SU-DHL-6 (cell line): ENCODE data around the gene SEZ6L2.

Experiments used
- H2AFZ ChIP-seq: fragments of 200-600 bp; sonication (generic); 2 replicates; pipeline ENCODE4 v1.6.1; 2014; ENCODE audit warnings: low read depth, mild to moderate bottlenecking, moderate library complexity, mixed read lengths, antibody characterized with exemption, low read length; ENCODE audit not compliant: severe bottlenecking
- H3F3A ChIP-seq: fragments of 200-600 bp; shearing (Covaris generic); 2 replicates; pipeline ENCODE4 v1.6.0; 2016; ENCODE audit warnings: antibody characterized with exemption, mild to moderate bottlenecking; ENCODE audit not compliant: insufficient read depth
- H3K27ac ChIP-seq: fragments of 200-600 bp; sonication (generic); 2 replicates; pipeline ENCODE4 v1.5.1; 2016; ENCODE audit warnings: low read depth, mild to moderate bottlenecking, low read length, moderate library complexity, mixed read lengths
- H3K27me3 ChIP-seq: fragments of 200-600 bp; sonication (generic), shearing (Covaris generic); 2 replicates; pipeline ENCODE4 v1.6.0; 2014; ENCODE audit warnings: mild to moderate bottlenecking, low read length
- H3K36me3 ChIP-seq: fragments of 200-600 bp; sonication (generic); 2 replicates; pipeline ENCODE4 v1.6.1; 2014; ENCODE audit warnings: mild to moderate bottlenecking, low read length, mixed read lengths
- H3K4me2 ChIP-seq: fragments of 300-600, 200-600 bp; shearing (Covaris generic), sonication (generic); 2 replicates; pipeline ENCODE4 v1.6.0; 2014; ENCODE audit warnings: low read length, low read depth, mild to moderate bottlenecking; ENCODE audit not compliant: poor library complexity, severe bottlenecking
- H3K4me3 ChIP-seq: fragments of 200-600 bp; sonication (generic); 2 replicates; pipeline ENCODE4 v1.5.1; 2014; ENCODE audit warnings: antibody characterized with exemption, low read length, mild to moderate bottlenecking, mixed read lengths; ENCODE audit not compliant: insufficient read depth, poor library complexity, severe bottlenecking
- H3K79me2 ChIP-seq: fragments of 200-600 bp; sonication (generic); 2 replicates; pipeline ENCODE4 v1.6.1; 2014; ENCODE audit warnings: mild to moderate bottlenecking, low read length, moderate library complexity; ENCODE audit not compliant: insufficient read depth
- H3K9ac ChIP-seq: fragments of 200-600 bp; sonication (generic); 2 replicates; pipeline ENCODE4 v1.7.0; 2014; ENCODE audit warnings: mild to moderate bottlenecking, low read length
- H3K9me2 ChIP-seq: fragments of 200-600 bp; sonication (generic); replicated peaks from 2 replicates; pipeline ENCODE4 v1.6.1; 2014; ENCODE audit warnings: low read length; ENCODE audit not compliant: insufficient read depth
- H3K9me3 ChIP-seq: fragments of 200-600 bp; sonication (generic); 2 replicates; pipeline ENCODE4 v1.6.1; 2014; ENCODE audit warnings: low read length, mixed read lengths; ENCODE audit not compliant: insufficient read depth
- H4K20me1 ChIP-seq: fragments of 200-600 bp; sonication (generic); 2 replicates; pipeline ENCODE4 v1.6.1; 2014; ENCODE audit warnings: low read depth, mild to moderate bottlenecking, antibody characterized with exemption, low read length, moderate library complexity, mixed read lengths
- EZH2phosphoT487 ChIP-seq: fragments of 200-600 bp; sonication (generic), shearing (Covaris generic); conservative IDR thresholded peaks from 2 replicates; pipeline ENCODE4 v1.6.1; 2018; ENCODE audit warnings: mild to moderate bottlenecking, antibody characterized with exemption, low read length, moderate library complexity, mixed read lengths
- TF ChIP-seq, protein P1 (sequence below): fragments of 200-600 bp; sonication (generic); IDR thresholded peaks from one replicate; pipeline ENCODE4 v1.5.1; 2017; ENCODE audit warnings: antibody characterized with exemption, mild to moderate bottlenecking, low read length, moderate library complexity; ENCODE audit not compliant: insufficient read depth, poor library complexity, severe bottlenecking

Gene SEZ6L2

DNA sequence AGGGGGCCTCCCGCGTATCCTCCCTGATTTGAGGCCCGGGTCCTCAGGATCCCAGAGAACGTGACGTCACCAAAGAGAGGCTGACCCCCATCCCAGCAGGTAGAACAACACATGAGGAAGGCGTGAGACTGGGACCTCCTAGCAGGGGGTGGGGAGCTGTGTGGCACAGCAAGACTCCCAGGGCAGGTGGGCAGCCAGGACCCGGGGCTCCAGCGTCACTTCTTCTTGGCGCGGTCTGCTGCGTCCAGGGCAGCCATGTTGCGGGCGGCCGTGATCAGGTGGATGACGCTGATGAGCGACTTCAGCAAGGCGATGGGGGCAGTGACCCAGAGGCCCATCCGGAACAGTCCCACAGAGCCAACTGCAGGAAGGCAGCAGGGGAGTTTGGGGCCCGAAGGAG is 40.4 kb downstream of the SEZ6L2 start:
- no peak overlapping the region for H3K4me2 ChIP-seq
- H2AFZ ChIP-seq, result no peak overlapping the region
- H3F3A ChIP-seq, result no peaks in the 10 kb centered on the region
- H3K79me2 ChIP-seq, result no peaks in the 10 kb centered on the region; the same call in 1 of the 2 replicates
- H3K9me2 ChIP-seq, result no peaks in the 10 kb centered on the region
- no peaks in the 10 kb centered on the region for H3K36me3 ChIP-seq
- H4K20me1 ChIP-seq, result no peaks in the 10 kb centered on the region
- H3K27ac ChIP-seq, result no peak overlapping the region
- H3K9ac ChIP-seq, result no peak overlapping the region
- H3K27me3 ChIP-seq, result no peaks in the 10 kb centered on the region
- no peak overlapping the region for H3K4me3 ChIP-seq
- TF ChIP-seq, protein P1, sequence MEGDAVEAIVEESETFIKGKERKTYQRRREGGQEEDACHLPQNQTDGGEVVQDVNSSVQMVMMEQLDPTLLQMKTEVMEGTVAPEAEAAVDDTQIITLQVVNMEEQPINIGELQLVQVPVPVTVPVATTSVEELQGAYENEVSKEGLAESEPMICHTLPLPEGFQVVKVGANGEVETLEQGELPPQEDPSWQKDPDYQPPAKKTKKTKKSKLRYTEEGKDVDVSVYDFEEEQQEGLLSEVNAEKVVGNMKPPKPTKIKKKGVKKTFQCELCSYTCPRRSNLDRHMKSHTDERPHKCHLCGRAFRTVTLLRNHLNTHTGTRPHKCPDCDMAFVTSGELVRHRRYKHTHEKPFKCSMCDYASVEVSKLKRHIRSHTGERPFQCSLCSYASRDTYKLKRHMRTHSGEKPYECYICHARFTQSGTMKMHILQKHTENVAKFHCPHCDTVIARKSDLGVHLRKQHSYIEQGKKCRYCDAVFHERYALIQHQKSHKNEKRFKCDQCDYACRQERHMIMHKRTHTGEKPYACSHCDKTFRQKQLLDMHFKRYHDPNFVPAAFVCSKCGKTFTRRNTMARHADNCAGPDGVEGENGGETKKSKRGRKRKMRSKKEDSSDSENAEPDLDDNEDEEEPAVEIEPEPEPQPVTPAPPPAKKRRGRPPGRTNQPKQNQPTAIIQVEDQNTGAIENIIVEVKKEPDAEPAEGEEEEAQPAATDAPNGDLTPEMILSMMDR, result no peak
- no peak for TF ChIP-seq EZH2phosphoT487
- H3K9me3 ChIP-seq, result no peaks in the 10 kb centered on the region

DNA sequence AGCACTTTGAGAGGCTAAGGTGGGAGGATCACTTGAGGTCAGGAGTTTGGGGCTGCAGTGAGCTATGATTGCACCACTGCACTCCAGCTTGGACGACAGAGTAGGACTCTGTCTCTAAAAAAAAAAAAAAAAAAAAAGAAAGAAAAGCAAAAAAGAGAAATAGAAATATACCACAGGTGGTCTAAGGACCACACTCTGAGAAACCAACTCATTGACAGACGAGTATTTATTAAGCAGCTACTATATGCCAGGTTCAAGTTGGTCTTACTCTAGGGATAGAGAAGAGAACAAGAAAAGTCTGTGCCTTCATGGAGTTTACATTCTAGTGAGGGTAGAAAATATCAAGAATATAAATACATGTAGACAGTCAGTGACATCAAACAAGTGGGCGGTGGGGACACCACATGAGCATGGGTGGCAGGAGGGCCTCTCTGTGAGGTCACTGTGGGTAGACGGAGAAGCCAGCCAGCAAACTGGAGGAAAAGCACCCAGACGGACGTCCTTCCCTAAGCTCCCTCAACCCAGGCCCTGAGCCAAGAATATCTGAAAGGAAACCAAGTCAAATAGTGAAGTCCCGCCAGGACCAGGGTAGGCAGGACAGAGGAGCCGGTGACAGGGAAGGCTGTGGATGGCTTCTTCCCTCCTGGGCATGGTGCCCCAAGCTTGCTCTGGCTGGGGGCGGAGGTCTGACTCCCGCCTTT is 41.1 kb downstream of the SEZ6L2 start:
- no peak overlapping the region for H3K27ac ChIP-seq
- H2AFZ ChIP-seq, result no peak overlapping the region
- TF ChIP-seq EZH2phosphoT487, result no peak
- TF ChIP-seq, protein P1, result no peak
- H3K36me3 ChIP-seq, result no peaks in the 10 kb centered on the region
- no peaks in the 10 kb centered on the region for H4K20me1 ChIP-seq
- H3K9me3 ChIP-seq, result no peaks in the 10 kb centered on the region
- no peaks in the 10 kb centered on the region for H3K27me3 ChIP-seq
- H3K9ac ChIP-seq, result no peak overlapping the region
- H3K9me2 ChIP-seq, result no peaks in the 10 kb centered on the region
- no peak overlapping the region for H3K4me2 ChIP-seq
- no peak overlapping the region for H3K4me3 ChIP-seq
- no peaks in the 10 kb centered on the region for H3F3A ChIP-seq
- no peaks in the 10 kb centered on the region; the same call in 1 of the 2 replicates for H3K79me2 ChIP-seq

DNA sequence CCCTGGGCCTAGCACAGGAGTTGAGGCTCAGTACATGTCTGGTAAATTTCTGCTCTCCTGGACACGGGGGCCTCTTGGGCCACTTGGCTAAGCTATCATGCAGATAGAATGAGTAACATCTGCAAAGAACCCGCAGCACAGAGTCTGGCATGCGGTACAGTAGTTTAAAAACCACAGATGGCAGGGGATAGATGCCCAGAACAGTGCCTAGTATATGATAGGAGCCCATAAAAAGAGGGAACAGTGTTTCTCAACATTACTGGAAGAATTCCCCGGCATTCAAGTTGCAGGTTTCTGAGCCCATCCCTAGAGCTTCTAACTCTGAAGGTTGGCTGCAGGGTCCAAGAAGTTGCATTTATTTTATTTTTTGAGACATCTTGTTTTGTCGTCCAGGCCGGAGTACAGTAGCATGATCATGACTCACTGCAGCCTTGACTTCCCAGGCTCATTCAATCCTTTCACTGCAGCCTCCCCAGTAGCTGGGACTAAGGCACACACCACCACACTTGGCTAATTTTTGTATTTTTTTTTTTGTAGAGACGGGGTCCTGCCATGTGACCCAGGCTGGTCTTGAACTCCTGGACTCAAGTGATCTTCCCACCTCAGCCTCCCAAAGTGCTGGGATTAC is 42.1 kb downstream of the SEZ6L2 start:
- Histone ChIP-seq H3K9me2 (no peaks in the 10 kb centered on the region), H3K27ac (no peak overlapping the region), H3F3A (no peaks in the 10 kb centered on the region), H3K9me3 (no peaks in the 10 kb centered on the region), H3K79me2 (no peaks in the 10 kb centered on the region; the same call in 1 of the 2 replicates), H3K4me3 (no peak overlapping the region), H2AFZ (no peak overlapping the region), H3K4me2 (no peak overlapping the region), H4K20me1 (no peaks in the 10 kb centered on the region), H3K9ac (no peak overlapping the region), H3K36me3 (no peaks in the 10 kb centered on the region), H3K27me3 (no peaks in the 10 kb centered on the region)
- TF ChIP-seq, protein P1, result no peak
- TF ChIP-seq EZH2phosphoT487, result no peak
